GM23338 (cell line): Measurements from ENCODE around the gene RNASEH2C.

Experiments used
- CREB1 ChIP-seq: fragments of 250-450 bp; sonication (Bioruptor Pico); IDR thresholded peaks from 2 replicates; pipeline ENCODE4 v1.5.0; 2020; ENCODE audit warnings: low read depth, mild to moderate bottlenecking, moderate library complexity
- EZH2 ChIP-seq: fragments of 200-600 bp; sonication (generic); IDR thresholded peaks from one replicate; pipeline ENCODE4 v1.8.0; 2017; ENCODE audit warnings: antibody characterized with exemption, mild to moderate bottlenecking, low read depth; ENCODE audit not compliant: unreplicated experiment
- EZH2phosphoT487 ChIP-seq: fragments of 200-600 bp; sonication (generic); IDR thresholded peaks from one replicate; pipeline ENCODE4 v1.8.1; 2018; ENCODE audit warnings: antibody characterized with exemption; ENCODE audit not compliant: unreplicated experiment
- JUNB ChIP-seq: IDR thresholded peaks from one replicate; pipeline ENCODE4 v1.6.1; 2016; ENCODE audit warnings: antibody characterized with exemption; ENCODE audit not compliant: unreplicated experiment
- NANOG ChIP-seq: IDR thresholded peaks from 2 replicates; pipeline ENCODE4 v1.6.1; 2016; ENCODE audit warnings: antibody characterized with exemption, borderline replicate concordance
- POLR2AphosphoS5 ChIP-seq: IDR thresholded peaks from 2 replicates; pipeline ENCODE4 v1.6.1; 2016; ENCODE audit warnings: antibody characterized with exemption, low read depth
- TF ChIP-seq, protein P1 (sequence below), 2 experiments: fragments of 200-600 bp in 1 of 2; sonication (generic) in 1 of 2; conservative IDR thresholded peaks; 2 replicates each; pipeline versions ENCODE4 v1.5.1 to v1.6.1; 2016 to 2017; ENCODE audit warnings: antibody characterized with exemption in 2 of 2, low read depth in 2 of 2, mild to moderate bottlenecking in 2 of 2, moderate library complexity in 1 of 2
- TF ChIP-seq, protein P2 (sequence below): IDR thresholded peaks from 2 replicates; pipeline ENCODE4 v1.6.1; 2016; ENCODE audit warnings: antibody characterized with exemption

DNA sequence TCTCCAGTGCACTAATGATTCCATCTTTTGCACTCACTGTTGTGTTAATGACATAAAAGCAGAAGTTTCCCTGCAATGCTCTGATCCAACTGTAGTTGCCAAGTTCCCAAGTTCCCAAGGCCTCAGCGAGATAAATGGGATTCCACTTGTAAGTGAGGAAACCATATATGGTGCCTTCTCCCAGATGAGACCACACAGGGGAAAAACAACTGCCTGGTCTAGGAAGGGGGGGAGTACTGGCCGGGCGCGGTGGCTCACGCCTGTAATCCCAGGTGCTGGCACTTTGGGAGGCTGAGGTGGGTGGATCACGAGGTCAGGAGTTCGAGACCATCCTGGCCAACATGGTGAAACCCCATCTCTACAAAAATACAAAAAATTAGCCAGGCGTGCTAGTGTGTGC, 34.6 kb downstream of the RNASEH2C start:
- TF ChIP-seq, protein P1, sequence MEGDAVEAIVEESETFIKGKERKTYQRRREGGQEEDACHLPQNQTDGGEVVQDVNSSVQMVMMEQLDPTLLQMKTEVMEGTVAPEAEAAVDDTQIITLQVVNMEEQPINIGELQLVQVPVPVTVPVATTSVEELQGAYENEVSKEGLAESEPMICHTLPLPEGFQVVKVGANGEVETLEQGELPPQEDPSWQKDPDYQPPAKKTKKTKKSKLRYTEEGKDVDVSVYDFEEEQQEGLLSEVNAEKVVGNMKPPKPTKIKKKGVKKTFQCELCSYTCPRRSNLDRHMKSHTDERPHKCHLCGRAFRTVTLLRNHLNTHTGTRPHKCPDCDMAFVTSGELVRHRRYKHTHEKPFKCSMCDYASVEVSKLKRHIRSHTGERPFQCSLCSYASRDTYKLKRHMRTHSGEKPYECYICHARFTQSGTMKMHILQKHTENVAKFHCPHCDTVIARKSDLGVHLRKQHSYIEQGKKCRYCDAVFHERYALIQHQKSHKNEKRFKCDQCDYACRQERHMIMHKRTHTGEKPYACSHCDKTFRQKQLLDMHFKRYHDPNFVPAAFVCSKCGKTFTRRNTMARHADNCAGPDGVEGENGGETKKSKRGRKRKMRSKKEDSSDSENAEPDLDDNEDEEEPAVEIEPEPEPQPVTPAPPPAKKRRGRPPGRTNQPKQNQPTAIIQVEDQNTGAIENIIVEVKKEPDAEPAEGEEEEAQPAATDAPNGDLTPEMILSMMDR (conservative IDR thresholded peaks at IDR 0.05; ENCODE audit: low read depth in 2 of 2), result no peak
- TF ChIP-seq EZH2 (no peak), NANOG (no peak), EZH2phosphoT487 (no peak), POLR2AphosphoS5 (no peak), JUNB (no peak), CREB1 (CRISPR knock-in tag) (no peak)
- TF ChIP-seq, protein P2, sequence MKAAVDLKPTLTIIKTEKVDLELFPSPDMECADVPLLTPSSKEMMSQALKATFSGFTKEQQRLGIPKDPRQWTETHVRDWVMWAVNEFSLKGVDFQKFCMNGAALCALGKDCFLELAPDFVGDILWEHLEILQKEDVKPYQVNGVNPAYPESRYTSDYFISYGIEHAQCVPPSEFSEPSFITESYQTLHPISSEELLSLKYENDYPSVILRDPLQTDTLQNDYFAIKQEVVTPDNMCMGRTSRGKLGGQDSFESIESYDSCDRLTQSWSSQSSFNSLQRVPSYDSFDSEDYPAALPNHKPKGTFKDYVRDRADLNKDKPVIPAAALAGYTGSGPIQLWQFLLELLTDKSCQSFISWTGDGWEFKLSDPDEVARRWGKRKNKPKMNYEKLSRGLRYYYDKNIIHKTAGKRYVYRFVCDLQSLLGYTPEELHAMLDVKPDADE, result no peak
